Fibroblast of the conjunctiva (primary cell): Measurements from ENCODE around the gene EMP1.
A peak's percentile ranks its signal among the peaks of the same experiment; 100 is the strongest.

Experiments
- DNase-seq: peaks from one replicate; pipeline ENCODE4 v3.0.0-alpha.2; 2010; ENCODE audit warnings: low read depth

Gene EMP1

DNA sequence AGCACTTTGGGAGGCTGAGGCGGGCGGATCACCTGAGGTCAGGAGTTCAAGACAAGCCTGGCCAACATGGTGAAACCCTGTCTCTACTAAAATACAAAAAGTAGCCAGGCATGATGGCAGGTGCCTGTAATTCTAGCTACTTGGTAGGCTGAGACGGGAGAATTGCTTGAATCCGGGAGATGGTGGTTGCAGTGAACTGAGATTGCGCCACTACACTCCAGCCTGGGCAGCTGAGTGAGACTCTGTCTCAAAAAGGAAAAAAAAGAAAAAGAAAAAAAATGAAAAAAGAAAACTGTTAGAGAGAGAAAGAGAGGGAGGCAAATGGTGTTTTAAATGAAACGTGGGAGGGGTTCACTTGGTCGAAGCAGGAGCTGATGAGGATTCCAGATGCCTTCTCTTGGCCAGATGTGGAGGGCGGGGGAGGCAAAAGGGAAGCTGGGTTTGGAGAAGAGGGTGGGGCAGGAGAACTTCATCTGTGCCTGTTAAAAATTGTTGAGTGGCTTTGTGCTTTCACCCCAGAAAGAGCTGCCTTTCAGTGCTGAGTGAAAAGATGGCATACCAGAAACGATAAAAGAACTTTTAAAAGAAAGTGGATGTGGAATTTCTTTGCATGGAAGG lies 1.1 kb downstream of the EMP1 start:
- DNase-seq, result peak; percentile 75

DNA sequence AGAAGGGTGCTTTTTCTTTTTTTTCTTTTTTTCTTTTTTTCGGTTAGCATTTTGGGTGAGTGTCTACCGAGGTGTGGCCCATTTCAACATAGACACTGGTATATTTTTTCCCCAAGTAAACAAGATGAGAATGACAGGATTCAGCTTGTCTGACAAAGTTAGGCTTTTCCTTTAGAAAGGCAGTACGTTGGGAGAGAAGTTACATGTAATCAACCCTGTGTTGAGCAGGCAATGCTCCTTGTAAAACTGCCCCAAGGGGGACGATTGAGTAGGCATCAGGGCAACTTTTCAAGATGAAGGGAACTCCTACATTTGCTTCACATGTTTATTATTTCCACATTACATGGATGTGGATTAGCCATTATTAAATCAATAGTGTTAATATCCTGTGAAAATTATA lies 1.7 kb downstream of the EMP1 start:
- no peak for DNase-seq

DNA sequence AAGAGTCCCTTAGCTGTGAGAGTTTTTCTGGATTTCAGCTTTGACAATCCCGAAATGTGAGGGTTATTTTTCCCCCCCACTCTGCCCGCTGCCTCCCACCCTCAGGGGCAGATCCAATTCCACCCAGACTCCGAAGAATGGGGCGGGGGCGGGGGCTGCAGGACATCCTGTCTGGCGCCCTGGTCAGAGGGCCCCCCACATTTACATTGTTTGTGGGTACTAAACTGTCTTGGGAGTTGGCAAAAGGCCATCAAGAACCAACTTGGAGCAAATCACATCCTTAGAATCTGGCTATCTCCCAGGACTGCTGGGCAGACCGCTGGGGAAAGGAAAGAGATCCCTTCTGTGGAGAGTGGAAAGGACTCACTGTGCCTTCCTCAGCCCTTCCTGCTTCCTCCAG lies 2.4 kb downstream of the EMP1 start:
- no peak for DNase-seq

DNA sequence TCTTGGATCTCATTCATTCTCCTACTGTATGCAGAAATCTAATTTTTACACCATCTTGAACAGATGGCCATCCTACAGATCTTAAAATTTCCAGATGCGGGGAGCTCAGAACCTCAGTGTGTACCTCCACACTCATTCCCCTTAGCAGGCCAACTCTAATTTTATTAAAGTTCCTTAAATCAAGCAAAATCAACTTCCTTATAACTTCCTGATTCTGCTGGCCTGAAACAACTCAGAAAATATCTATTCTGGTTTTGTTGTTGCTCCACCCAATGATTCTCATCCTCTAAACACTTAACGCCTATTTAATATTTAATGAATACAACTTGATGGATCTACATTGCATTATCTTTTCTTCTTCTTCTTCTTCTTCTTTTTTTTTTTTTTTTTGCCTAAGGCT lies 3.1 kb downstream of the EMP1 start:
- DNase-seq, result no peak

DNA sequence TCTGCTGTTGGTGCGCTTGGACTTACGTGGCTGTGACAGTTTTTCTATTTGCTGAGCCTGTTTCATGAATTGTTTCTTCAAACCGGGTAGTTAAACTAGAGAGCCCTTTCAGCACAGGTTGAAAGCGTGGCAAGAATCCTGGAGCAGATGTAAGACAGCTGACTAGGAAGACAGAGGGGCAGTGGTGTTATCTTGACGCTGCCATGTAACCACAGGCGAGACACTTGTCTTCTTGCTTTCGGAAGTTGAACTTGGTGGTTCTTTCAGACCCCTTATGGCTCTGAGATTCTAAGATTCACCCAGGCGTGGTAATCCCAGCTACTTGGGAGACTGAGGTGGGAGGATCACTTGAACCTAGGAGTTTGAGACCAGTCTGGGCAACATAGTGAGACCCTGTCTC lies 4.3 kb downstream of the EMP1 start:
- no peak for DNase-seq

DNA sequence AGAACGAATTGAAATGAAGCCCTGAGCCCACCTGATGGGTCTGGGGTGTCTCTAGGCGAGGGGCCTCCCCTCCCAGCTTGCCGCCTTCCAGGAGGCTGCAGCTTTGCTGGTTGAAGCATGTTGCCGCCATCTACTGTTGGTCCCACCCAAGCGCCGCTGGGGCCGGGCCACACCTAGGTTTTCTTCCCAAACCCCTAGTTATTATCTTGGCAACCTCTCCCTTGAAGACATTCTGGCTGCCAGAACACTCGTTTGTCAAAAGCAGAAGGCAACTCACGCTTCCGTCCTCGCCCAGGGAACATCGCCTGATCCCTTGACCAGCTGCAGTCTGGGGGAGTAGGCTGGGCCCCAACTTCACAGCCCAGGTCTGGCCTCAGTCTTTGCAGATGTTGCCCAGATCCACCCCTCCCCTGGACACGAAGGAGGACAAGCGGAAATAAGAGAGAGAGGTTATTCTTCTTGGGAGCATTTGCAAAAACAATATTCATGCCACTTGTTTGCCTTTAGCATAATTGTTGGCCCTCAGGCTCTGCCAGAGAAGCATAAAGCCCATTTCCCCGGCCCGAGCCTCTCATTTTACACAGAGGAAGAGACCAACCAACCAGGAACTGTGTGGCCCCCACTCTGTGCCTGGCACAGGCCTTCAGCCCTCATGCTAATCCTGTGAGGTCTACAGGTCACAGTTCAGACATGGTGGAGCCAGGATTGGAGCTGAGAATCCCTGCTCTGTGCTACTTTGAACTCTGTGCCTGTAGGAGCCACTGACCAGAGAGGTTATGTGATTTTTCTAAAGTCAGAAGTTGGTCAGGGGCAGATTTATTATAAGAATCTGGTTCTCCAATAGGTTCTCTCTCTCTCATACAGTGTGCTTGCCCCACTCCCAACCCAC lies 6.8 kb downstream of the EMP1 start:
- no peak for DNase-seq

DNA sequence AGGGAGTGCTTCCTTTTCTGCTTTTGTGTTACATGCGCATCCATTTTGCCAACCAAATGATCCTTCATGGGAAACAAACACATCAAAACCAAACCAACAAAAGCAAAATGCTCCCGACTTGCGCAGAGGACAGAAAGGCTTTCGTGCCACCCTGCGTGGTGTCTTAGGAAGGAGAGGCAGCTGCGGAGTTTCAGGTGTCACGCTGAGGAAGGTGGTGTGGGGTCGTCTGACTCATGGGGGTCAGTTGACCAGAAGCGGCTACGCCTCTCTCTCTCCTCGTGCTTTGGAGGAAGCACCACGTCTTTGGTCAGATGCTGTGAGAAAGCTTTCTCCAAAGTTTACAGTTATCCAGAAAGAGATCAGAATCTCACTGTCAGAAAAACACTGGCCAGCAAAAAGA lies 7.9 kb downstream of the EMP1 start:
- DNase-seq, result no peak

DNA sequence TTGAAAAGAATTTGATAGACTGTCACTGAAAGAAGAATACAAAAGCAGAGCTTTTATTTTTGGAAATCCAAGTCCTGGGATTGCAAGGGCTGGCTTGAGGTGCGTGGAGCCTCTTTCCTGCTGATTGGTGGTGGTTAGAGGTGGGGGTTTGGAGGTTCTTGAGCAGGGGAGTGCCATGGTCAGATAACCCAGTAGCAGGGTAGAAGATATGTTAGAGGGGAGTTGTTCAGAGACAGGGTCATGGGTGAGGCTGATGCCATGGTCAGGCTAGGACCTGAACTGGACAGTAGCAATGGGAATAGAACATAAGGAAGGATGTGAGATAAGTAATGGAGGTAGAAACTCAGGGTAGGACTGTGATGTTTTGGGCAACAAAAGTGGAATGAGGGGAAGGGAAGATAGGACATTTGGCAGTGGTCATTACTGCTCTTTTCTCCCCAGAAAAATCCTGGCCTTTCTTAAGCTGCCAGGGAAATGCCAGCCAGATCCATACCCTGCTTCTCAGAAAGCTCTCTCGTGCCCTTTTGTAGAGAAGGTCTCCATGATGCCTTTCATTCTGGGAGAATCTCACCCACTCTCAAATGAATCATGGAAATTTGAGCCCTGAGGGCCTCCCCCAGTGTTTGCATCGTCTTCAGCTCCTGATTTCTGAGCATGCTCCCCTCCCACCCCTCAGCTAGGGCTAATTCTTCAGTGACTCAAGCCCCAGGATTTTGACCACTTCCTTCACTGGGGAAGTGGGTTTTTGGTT lies 9.5 kb downstream of the EMP1 start:
- peak; percentile 88 for DNase-seq

DNA sequence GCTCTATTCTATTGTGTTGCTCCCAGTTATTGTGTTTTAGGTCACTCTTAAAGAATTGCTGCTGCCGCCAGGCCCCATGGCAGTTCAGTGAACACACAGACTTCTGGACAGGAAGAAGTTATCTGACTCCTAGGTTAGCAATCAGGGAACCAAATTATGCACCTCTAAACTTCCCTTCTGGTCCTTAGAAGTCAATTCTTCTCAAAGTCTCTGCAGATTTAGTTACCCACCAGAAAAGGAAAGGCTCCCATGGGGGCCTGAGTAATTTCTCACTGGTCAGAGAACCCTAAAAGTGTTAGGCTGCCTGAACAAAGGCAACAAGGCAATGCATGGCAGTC lies 10.0 kb downstream of the EMP1 start:
- DNase-seq, result no peak

DNA sequence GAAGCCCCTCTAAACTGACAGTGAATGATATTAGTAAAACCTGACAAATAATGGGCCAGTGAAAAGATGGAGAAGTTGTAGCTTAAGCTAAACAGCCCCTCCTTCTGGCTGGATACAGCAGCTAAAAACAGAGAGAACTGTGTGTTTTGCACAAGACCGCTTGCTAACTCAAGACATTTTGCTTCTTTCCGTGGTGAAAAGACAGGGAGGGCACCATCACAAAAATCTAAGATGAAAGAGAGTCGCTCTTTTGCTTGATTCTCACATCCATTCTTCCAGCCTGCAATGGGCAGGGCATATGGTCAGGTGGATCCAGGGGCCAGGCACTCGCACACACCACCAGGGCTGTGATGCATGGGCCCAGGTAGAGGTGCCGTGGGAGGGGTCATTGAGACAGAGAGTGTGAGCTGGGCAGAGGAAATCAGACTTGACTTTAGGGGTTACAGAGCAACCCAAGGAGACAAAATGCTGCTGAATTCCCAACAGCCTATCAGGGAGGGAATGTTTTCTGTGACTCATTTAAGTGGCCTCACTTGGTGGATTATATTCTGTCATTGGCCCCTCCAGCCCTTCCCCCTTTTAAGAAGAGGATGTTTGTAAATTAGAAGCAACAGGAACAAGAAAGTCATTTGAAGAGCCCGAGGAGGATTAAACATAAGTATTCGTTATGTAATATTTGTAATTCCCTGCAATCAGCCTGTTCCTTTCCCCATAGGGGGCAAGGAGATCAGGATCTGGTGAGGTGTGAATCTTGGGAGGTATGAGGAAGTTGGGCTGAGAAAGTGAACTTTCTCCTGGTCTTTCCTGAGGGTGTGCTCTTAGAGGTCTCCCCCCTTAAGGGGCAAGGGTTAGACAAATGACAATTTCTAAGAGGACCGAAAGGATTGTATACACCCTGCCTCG lies 12.3 kb downstream of the EMP1 start:
- no peak for DNase-seq

DNA sequence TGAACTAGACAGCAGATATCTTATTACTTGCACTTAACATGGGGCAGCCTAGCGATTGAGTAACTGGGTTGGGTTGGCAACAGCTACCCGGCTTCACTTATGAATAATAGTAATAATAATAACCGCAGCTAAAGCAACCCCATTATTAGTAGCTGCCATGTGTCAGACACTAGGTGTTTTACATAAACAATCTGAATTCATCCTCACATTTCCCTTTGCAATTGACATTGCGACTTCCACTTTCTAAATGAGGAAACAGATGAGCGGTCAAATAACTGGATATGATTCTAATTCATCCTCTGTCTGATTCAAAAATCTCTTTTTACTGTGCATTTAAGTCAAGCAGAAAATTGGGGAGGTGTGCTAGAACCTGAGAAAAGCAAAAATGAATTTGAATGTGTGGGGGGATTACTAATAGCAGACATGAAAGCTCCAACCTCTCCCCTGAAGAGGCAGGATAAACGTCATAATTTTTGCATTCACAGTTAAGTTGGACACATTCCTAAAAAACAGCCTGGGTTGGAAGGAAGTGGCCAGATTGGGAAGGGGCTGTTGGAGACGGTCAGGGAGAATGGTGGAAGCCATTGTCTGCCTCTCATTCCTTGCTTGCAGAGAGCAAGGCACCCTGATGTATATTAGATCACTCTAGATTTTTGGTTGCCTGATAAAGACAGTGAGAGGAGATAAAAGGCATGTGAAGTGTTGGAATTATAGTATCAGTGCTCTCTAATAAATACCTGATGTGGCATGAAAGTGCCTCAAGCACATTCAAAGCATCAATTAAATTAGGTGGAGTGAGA lies 13.1 kb downstream of the EMP1 start:
- DNase-seq, result no peak

DNA sequence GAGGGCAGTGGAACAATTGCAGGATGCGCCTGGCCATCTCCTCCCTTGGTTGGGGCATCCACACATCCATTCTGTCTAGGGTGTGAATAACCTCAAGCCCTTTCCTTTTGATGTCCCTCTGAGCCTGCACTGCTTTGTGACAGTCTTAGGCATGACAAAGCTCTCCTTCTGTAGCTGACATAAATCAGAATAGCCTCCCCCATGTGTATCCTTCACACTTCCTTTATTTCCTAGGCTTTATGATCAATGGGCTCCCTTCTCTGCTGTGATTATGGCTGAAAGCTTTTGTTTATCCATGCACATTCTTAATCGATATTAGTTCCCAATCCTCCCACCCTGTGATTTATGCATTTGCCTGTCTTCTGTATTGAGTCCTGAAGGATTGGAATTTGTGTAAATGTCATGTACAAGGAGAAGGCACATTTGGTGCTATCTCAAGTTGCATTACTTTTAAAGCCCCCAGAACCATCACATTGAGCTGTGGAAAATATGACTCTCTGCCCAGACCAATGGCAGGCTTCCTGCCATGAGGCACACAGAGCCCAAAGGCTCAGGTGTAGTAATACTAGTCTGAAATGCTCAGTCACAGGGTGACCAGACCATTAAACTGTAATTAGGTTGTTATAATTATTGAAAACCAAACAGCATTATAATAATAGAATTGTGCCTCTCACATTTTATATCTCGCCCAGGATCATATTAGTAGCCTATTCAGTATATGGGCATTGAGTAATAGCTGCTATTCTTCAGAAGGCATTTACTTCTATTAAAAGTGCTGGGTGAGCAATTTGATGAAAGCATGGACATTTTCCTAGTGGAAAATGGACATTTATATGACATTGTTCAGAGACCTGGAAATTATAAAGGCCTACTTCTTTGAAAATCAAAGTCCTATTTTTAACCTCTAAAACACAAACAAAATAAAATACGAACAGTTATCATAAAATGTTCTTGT lies 14.0 kb downstream of the EMP1 start:
- DNase-seq, result no peak

DNA sequence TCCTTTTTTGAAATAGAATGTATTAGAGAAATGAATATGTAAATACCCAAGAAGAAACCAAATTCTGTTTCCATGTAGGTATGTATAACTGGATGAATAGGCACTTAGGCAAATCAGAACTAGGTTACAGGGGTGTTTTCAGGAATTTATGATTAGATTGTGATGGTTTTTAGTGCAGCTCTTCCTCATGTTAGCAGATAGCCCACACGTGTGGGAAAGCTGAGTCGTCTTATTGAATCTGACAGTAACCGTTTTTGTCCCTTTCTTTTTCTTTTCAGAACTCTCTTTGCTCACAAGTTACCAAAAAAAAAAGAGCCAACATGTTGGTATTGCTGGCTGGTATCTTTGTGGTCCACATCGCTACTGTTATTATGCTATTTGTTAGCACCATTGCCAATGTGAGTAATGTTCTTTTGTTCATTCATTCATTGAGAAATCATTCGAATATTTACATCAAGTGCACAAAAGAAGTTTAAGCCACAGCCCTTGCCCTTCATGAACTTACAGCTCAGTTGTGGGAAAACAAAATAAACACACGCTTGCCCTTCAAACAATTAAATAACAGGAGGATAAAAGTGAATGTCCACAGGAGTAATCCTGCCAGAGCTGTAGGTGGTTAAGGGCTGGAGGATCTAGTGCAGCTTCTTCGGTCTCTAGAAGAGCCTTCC lies 14.8 kb downstream of the EMP1 start:
- DNase-seq, result no peak

DNA sequence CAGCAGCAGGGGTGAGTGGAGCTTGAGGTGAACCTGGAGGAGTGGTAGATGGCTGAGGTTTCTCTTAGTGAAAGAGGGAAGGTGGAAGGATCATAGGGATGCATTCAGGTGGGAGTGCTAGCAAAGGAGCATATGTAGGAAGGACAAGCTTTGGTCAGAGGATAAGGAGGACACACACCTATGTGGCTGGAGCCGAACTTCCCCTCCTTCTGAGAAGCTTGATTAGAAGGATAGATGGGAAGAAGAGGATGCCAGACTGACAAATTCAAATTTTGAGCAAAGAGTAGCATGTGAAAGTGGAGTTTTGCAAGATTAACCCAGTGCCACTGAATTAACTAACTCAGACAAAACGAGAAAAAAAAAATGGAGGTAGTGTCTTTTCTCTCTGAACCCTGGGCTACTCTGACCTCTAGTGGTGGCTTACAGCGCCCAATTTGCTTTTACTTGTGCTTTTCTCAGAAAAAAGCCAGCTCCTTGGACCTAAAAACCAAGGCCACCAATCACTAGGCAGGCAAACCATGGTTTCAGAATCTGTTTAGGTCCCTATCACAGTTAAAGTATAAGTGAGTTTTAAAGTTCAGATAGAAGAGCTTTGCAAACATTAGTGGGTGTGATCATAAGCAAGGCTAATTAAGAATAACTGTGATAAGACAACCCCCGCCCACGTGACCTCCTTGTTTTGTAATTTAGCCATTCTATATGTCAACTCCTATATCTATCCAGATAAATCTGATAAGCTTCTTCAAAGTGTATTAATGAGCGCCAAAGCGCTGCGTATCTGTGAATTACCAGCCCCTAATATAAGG lies 15.5 kb downstream of the EMP1 start:
- no peak for DNase-seq

DNA sequence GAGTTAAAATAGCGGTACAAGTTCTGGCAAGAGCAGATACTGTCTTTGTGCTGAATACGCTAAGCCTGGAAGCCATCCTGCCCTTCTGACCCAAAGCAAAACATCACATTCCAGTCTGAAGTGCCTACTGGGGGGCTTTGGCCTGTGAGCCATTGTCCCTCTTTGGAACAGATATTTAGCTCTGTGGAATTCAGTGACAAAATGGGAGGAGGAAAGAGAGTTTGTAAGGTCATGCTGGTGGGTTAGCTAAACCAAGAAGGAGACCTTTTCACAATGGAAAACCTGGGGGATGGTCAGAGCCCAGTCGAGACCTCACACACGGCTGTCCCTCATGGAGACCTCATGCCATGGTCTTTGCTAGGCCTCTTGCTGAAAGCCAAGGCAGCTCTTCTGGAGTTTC lies 18.5 kb downstream of the EMP1 start:
- DNase-seq, result no peak

DNA sequence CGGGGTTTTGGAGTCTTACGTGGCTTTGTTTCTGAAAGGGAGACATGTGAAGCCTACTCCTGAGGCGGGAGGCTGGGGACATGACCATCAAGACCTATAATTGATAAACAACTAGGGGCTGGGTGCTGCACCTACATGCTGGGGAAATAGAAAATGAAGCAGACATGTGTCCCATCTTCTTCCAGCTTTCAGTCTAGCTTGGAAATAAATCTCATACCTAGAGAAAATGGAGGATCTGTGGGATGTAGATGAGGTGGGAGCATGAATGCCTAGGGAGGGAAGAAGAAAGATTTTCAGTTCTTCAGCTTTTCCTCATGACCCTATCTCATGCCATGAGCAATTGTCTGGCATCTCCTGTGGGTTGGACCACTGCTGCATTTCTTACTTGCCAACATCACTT lies 22.1 kb downstream of the EMP1 start:
- no peak for DNase-seq

DNA sequence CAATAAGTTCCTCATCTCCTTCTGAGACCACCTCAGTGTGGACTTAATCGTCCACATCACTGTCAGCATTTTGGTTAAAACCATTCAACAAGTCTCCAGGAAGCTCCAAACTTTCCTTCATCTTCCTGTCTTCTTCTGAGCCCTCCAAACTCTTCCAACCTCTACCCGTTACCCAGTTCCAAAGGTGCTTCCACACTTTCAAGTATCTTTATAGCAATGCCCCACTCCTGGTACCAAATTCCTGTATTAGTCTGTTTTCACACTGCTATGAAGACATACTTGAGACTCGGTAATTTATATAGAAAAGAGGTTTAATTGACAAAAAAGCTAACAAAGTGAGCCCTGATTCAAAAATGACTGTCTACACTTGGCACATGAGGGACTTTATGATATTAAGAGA lies 22.8 kb downstream of the EMP1 start:
- no peak for DNase-seq

DNA sequence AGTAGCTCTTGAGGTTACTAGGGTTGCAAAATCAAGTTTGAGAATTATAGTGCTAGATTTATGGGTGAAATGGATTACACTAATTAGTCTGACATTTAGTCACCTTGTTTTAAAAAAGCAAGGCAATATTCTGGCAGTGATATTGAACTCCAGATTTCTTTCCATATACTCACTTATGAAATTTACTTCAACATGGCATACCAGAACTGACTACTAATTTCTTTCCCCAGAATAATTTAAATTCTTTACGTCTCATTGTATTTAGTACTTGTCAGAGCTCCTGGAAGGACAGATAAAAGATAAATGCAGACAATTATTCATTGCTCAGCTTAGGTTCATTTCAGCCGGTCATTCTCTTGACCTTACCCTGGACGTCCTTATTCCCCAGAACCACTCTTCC lies 24.3 kb downstream of the EMP1 start:
- no peak for DNase-seq

DNA sequence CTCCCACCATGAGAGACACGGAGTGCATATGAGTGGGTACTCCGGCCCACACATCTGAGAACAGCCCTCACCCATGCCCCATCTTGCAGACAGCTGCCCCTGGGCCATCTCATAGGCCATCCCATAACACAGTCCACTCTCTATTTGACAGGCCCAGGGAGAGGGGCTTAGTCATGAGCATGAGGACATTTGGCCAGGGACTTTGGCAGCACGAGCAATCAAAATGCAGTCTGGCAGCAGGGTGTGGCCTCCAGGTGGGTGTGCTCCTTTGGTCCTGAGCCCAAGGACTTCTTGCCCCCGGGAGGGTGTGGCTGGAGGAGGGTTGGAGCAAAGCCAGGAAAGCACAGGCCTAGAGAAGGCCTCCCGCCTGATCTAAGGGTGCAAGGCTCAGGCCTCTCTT lies 25.6 kb downstream of the EMP1 start:
- no peak for DNase-seq
